Ovary (tissue), 3 donors: Measurements from ENCODE around the gene HMG20B.

Experiments used
- EP300 ChIP-seq: sonication (generic); formaldehyde crosslinking; IDR thresholded peaks from one replicate; pipeline ENCODE4 v1.6.1; 2017; ENCODE audit warnings: antibody characterized with exemption
- TF ChIP-seq, protein P1 (sequence below), 3 donors: fragments of 450-650 bp in 2 of 3; fragments of 200-600 bp in 1 of 3; IDR thresholded peaks; one replicate each; pipeline versions ENCODE4 v1.5.1 to v1.8.0; 2016 to 2022; ENCODE audit warnings: antibody characterized with exemption in 3 of 3, mild to moderate bottlenecking in 1 of 3
- donor health status: DM: no; HTN: no; CAD: no.

DNA sequence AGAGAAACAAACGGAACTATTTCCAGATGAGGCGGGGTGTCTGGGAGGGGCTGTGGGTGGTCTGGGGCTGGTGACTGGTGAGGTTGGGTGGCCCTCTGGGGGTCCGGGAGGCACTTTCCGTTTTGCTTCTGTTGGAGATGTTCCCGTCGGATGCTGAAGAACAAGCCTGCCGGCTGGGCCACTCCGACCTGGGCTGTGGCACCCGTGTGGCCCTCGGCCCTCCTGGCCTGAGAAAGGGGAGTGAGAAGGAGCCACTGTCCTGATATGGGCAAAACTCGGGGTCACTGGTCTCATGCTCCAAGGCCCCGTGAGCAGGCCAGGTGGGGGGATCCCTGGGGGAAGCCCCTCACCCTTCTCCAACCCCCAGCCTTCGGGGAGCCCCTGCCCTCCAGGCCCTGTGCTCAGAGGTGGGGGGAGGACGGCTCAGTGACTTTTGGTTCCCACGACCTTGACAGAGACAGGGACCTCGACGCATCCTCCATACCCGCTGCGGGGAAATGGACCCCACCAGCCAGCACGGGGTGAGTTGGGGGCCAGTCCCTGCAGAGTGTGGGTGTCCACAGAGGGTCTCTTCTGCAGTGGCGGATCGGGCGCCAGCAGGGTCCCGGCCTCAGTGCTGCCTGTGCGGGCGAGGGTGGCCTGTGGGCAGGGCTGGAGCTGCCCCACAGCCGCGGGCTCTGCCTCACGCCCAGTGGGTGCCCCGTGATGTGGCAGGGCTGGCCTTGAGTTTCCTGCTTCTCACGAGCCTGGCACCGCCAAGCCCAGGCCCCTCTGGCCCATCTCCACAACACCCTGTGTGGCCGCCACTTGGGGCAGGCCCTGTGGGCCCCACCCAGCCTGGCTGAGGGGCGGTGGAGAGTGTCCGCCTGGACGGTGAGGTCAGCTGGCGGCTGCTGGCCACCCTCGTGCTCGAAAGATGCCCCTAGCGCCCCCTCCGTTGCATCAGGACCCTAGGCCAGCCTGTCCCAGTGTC is 38.3 kb downstream of the HMG20B start:
- TF ChIP-seq, protein P1, sequence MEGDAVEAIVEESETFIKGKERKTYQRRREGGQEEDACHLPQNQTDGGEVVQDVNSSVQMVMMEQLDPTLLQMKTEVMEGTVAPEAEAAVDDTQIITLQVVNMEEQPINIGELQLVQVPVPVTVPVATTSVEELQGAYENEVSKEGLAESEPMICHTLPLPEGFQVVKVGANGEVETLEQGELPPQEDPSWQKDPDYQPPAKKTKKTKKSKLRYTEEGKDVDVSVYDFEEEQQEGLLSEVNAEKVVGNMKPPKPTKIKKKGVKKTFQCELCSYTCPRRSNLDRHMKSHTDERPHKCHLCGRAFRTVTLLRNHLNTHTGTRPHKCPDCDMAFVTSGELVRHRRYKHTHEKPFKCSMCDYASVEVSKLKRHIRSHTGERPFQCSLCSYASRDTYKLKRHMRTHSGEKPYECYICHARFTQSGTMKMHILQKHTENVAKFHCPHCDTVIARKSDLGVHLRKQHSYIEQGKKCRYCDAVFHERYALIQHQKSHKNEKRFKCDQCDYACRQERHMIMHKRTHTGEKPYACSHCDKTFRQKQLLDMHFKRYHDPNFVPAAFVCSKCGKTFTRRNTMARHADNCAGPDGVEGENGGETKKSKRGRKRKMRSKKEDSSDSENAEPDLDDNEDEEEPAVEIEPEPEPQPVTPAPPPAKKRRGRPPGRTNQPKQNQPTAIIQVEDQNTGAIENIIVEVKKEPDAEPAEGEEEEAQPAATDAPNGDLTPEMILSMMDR (IDR thresholded peaks at IDR 0.05): no peak
- TF ChIP-seq EP300: no peak
